ENCODE results near the gene KRTAP19-2.
"Not testable (repeated sequence)": the region's sequence is repeated elsewhere in the genome, so short reads cannot be mapped to it uniquely, and the experiment has no call there.

Gene KRTAP19-2

GRCh38 chr21:30487336-30487735 is at the start of gene KRTAP19-2:
KRTAP19-2 (minus strand) TSS chr21:30487436; CDS start chr21:30487348, 88 bp downstream.
- no peak for FAIRE-seq
- DNase-seq (ENCODE audit: extremely low spot score, insufficient read length, low read depth): no peak

- FAIRE-seq (no peak), DNase-seq (ENCODE audit: extremely low spot score, insufficient read length, low read depth) (no peak)
Measured at GRCh38 chr21:30518876-30519275, 31.6 kb upstream of the KRTAP19-2 start.

- FAIRE-seq: no peak
Measured at GRCh38 chr21:30515681-30516080, 28.4 kb upstream of the KRTAP19-2 start.

GRCh38 chr21:30505621-30506205 is 18.5 kb upstream of the KRTAP19-2 start:
- not testable (repeated sequence) for DNase-seq (ENCODE audit: extremely low spot score, insufficient read length, low read depth); FAIRE-seq

More at GRCh38 chr21:30515681-30516080, 28.4 kb upstream of the KRTAP19-2 start:
- DNase-seq (ENCODE audit: extremely low spot score, insufficient read length, low read depth): no peak

GRCh38 chr21:30502041-30502440 is 14.8 kb upstream of the KRTAP19-2 start, which contains the start of gene KRTAP19-5:
KRTAP19-5 (minus strand) TSS chr21:30502141; CDS start chr21:30502090, 51 bp downstream.
- FAIRE-seq: no peak
- DNase-seq (ENCODE audit: extremely low spot score, insufficient read length, low read depth): no peak

- FAIRE-seq (no peak), DNase-seq (ENCODE audit: extremely low spot score, insufficient read length, low read depth) (no peak)
Measured at GRCh38 chr21:30497065-30497464, 9.8 kb upstream of the KRTAP19-2 start, which contains the start of gene KRTAP19-4. KRTAP19-4 (minus strand) TSS chr21:30497165; CDS start chr21:30497110, 55 bp downstream.

- FAIRE-seq: no peak
- no peak for DNase-seq (ENCODE audit: extremely low spot score, insufficient read length, low read depth)
Measured at GRCh38 chr21:30491963-30492428, 4.8 kb upstream of the KRTAP19-2 start, which contains the start of gene KRTAP19-3. KRTAP19-3 (minus strand) TSS chr21:30492013; CDS start chr21:30491957, 56 bp downstream.

- FAIRE-seq (no peak), DNase-seq (ENCODE audit: extremely low spot score, insufficient read length, low read depth) (no peak)
Measured at GRCh38 chr21:30486180-30486579, 1.1 kb downstream of the KRTAP19-2 start.

- DNase-seq (ENCODE audit: extremely low spot score, insufficient read length, low read depth) (no peak), FAIRE-seq (no peak)
Measured at GRCh38 chr21:30482130-30482529, 5.1 kb downstream of the KRTAP19-2 start.

- FAIRE-seq (no peak), DNase-seq (ENCODE audit: extremely low spot score, insufficient read length, low read depth) (no peak)
Measured at GRCh38 chr21:30480145-30480544, 7.1 kb downstream of the KRTAP19-2 start, which contains the start of gene KRTAP19-1. KRTAP19-1 (minus strand) TSS chr21:30480367; CDS start chr21:30480317, 50 bp downstream.

- no peak for DNase-seq (ENCODE audit: extremely low spot score, insufficient read length, low read depth)
- FAIRE-seq: no peak
Measured at GRCh38 chr21:30479259-30479658, 8.0 kb downstream of the KRTAP19-2 start.

GRCh38 chr21:30478004-30478403 is 9.2 kb downstream of the KRTAP19-2 start:
- no peak for FAIRE-seq
- DNase-seq (ENCODE audit: extremely low spot score, insufficient read length, low read depth): no peak

GRCh38 chr21:30468900-30469714 is 18.1 kb downstream of the KRTAP19-2 start:
- no peak for DNase-seq (ENCODE audit: extremely low spot score, insufficient read length, low read depth)
- no peak for FAIRE-seq

GRCh38 chr21:30463713-30464112 is 23.5 kb downstream of the KRTAP19-2 start:
- no peak for DNase-seq (ENCODE audit: extremely low spot score, insufficient read length, low read depth)
- no peak for FAIRE-seq

GRCh38 chr21:30448514-30448913 is 38.7 kb downstream of the KRTAP19-2 start:
- FAIRE-seq: no peak

GRCh38 chr21:30447056-30447455 is 40.2 kb downstream of the KRTAP19-2 start:
- no peak for FAIRE-seq

More at GRCh38 chr21:30448514-30448913, 38.7 kb downstream of the KRTAP19-2 start:
- DNase-seq (ENCODE audit: extremely low spot score, insufficient read length, low read depth): no peak

GRCh38 chr21:30444204-30444603 is 43.0 kb downstream of the KRTAP19-2 start:
- DNase-seq (ENCODE audit: extremely low spot score, insufficient read length, low read depth) (no peak), FAIRE-seq (no peak)

More at GRCh38 chr21:30447056-30447455, 40.2 kb downstream of the KRTAP19-2 start:
- no peak for DNase-seq (ENCODE audit: extremely low spot score, insufficient read length, low read depth)

- FAIRE-seq: no peak
- DNase-seq (ENCODE audit: extremely low spot score, insufficient read length, low read depth): no peak
Measured at GRCh38 chr21:30443226-30443625, 44.0 kb downstream of the KRTAP19-2 start.

- FAIRE-seq (no peak), DNase-seq (ENCODE audit: extremely low spot score, insufficient read length, low read depth) (no peak)
Measured at GRCh38 chr21:30439975-30440374, 47.3 kb downstream of the KRTAP19-2 start, which contains the start of gene KRTAP15-1. KRTAP15-1 (plus strand) TSS chr21:30440275; CDS start chr21:30440328, 53 bp downstream.

Data from GM18507 (cell line).